B cell (primary cell): ENCODE data around the gene SMARCD2. TPM values are rescaled to one million over a fixed set of nuclear protein-coding genes. Genes with fewer than 3 reads are reported as not detected.

Experiments used
- ATAC-seq: fragments of 200-7000 bp; cut with Tn5 transposase; one replicate; pipeline ENCODE4 v1.10.0; 2021; ENCODE audit warnings: low read depth, mild to moderate bottlenecking, moderate number of reproducible peaks, moderate library complexity
- CTCF ChIA-PET: fragments of 350-600 bp; sonication (Branson Sonifier 250); formaldehyde crosslinking; loops from one replicate; lab custom pipeline; 2021; ENCODE audit warnings: antibody characterized with exemption, inconsistent platforms; lab: Charles Lee
- POLR2A ChIA-PET: fragments of 350-600 bp; sonication (Branson Sonifier 250); formaldehyde crosslinking; loops from one replicate; lab custom pipeline; 2021; ENCODE audit warnings: antibody characterized with exemption; lab: Charles Lee
- DNase-seq: peaks from one replicate; pipeline ENCODE4 v3.0.0; 2013
- H2AFZ ChIP-seq: 2 replicates; pipeline ENCODE4 v1.6.1; 2012; ENCODE audit warnings: mild to moderate bottlenecking, low read depth, low read length; ENCODE audit not compliant: insufficient read depth, poor library complexity, severe bottlenecking
- H3K27ac ChIP-seq, 2 donors: 1 replicate in 1 of 2; 2 replicates in 1 of 2; pipeline ENCODE4 v1.5.1; 2012 to 2013; ENCODE audit warnings: low read length in 2 of 2, mild to moderate bottlenecking in 2 of 2, moderate library complexity in 1 of 2
- H3K27me3 ChIP-seq, 4 experiments: fragments of 200-600 bp in 1 of 4; sonication (generic) in 1 of 4; replicated peaks in 1 of 4; 1 replicate in 2 of 4; 2 replicates in 2 of 4; pipeline versions ENCODE4 v1.6.1 to v1.7.0; 2013 to 2016; ENCODE audit warnings: low read length in 3 of 4, mild to moderate bottlenecking in 2 of 4, mixed read lengths in 1 of 4, moderate library complexity in 1 of 4; ENCODE audit not compliant: insufficient read depth in 4 of 4, control insufficient read depth in 3 of 4; ENCODE audit errors: control extremely low read depth in 1 of 4
- H3K36me3 ChIP-seq, 2 experiments: replicated peaks in 1 of 2; 1 replicate in 1 of 2; 2 replicates in 1 of 2; pipeline versions ENCODE4 v1.6.1 to v1.7.1; 2013; ENCODE audit warnings: low read length in 1 of 2; ENCODE audit not compliant: insufficient read depth in 2 of 2, control insufficient read depth in 1 of 2; ENCODE audit errors: control extremely low read depth in 1 of 2, extremely low read depth in 1 of 2
- H3K4me1 ChIP-seq, 2 donors: fragments of 200-600 bp in 1 of 2; sonication (generic) in 1 of 2; 1 replicate in 1 of 2; 2 replicates in 1 of 2; pipeline versions ENCODE4 v1.5.1 to v1.6.1; 2013 to 2017; ENCODE audit warnings: low read length in 2 of 2; ENCODE audit not compliant: control insufficient read depth in 2 of 2, insufficient read depth in 2 of 2
- H3K4me2 ChIP-seq: replicated peaks from 2 replicates; pipeline ENCODE3; 2012; ENCODE audit warnings: mild to moderate bottlenecking, low read depth, low read length; ENCODE audit not compliant: poor library complexity, severe bottlenecking
- H3K4me3 ChIP-seq, 5 experiments: fragments of 200-600 bp in 1 of 5; sonication (generic) in 1 of 5; 1 replicate in 3 of 5; 2 replicates in 2 of 5; pipeline versions ENCODE4 v1.5.1 to v1.7.0; 2011 to 2016; ENCODE audit warnings: low read length in 4 of 5, mild to moderate bottlenecking in 4 of 5, low read depth in 2 of 5, control low read depth in 1 of 5, moderate library complexity in 1 of 5; ENCODE audit not compliant: insufficient read depth in 1 of 5; ENCODE audit errors: control extremely low read depth in 1 of 5, extremely low read depth in 1 of 5
- H3K79me2 ChIP-seq: fragments of 200-600 bp; sonication (generic); one replicate; pipeline ENCODE4 v1.6.0; 2016; ENCODE audit warnings: low read length; ENCODE audit not compliant: control insufficient read depth, insufficient read depth
- H3K9ac ChIP-seq: fragments of 200-600 bp; sonication (generic); 2 replicates; pipeline ENCODE4 v1.6.1; 2017; ENCODE audit warnings: mild to moderate bottlenecking, low read length, moderate library complexity
- H3K9me3 ChIP-seq, 3 donors: one replicate each; pipeline versions ENCODE4 v1.6.1 to v1.7.1; 2013; ENCODE audit warnings: low read length in 2 of 3; ENCODE audit not compliant: control insufficient read depth in 2 of 3, insufficient read depth in 1 of 3; ENCODE audit errors: control extremely low read depth in 1 of 3
- H4K20me1 ChIP-seq: 2 replicates; pipeline ENCODE4 v1.6.0; 2012; ENCODE audit warnings: mild to moderate bottlenecking, low read length; ENCODE audit not compliant: insufficient read depth, control insufficient read depth, poor library complexity, severe bottlenecking
- H3K27ac Mint-ChIP-seq: one replicate; pipeline ENCODE4 v1.8.0; 2021; ENCODE audit warnings: mixed read lengths
- H3K27me3 Mint-ChIP-seq: one replicate; pipeline ENCODE4 v1.8.0; 2021; ENCODE audit warnings: mixed read lengths
- H3K4me1 Mint-ChIP-seq: one replicate; pipeline ENCODE4 v1.8.0; 2021; ENCODE audit warnings: mixed read lengths
- H3K4me3 Mint-ChIP-seq: one replicate; pipeline ENCODE4 v1.8.0; 2021; ENCODE audit warnings: mixed read lengths
- H3K9me3 Mint-ChIP-seq: one replicate; pipeline ENCODE4 v1.8.0; 2022; ENCODE audit warnings: mixed read lengths; ENCODE audit not compliant: insufficient read depth
- CTCF ChIP-seq: fragments of 200-600 bp; IDR thresholded peaks from one replicate; pipeline ENCODE4 v1.8.0; 2022; ENCODE audit warnings: antibody characterized with exemption, mild to moderate bottlenecking
- EZH2 ChIP-seq: IDR thresholded peaks from 2 replicates; pipeline ENCODE4 v1.6.1; 2012; ENCODE audit warnings: borderline replicate concordance, low read depth, mild to moderate bottlenecking, moderate library complexity, low read length; ENCODE audit not compliant: insufficient read depth, poor library complexity, severe bottlenecking
- WGBS: methylation state at CpG from one replicate; pipeline ENCODE4 v1.1.5; 2013; ENCODE audit warnings: missing lambda C conversion rate; ENCODE audit not compliant: insufficient coverage; 5-methylcytosine and 5-hydroxymethylcytosine counted together
- intact Hi-C: fragments of 100-400 bp; cut with micrococcal nuclease; formaldehyde crosslinking; loops from one replicate; pipeline ENCODE4 v1.10.0; 2022
- polyA plus RNA-seq: library from polyadenylated mRNA; depleted of rRNA; stranded (reverse); fragments of >200 nt; gene quantifications from 2 replicates; pipeline ENCODE4 v1.2.3, GENCODE V29; 2012
- total RNA-seq, 2 donors: library from RNA; stranded (reverse); fragments of 120-200 nt in 1 of 2; gene quantifications; 1 replicate in 1 of 2; 2 replicates in 1 of 2; pipeline versions ENCODE4 v1.2.3 to v1.2.4, GENCODE V29; 2013 to 2022

SMARCD2 gene
- total and polyA plus RNA-seq, 2 donors (not counting 1 experiment from before 2014, with no cell fraction given), result 60.6 to 124 TPM

- intact Hi-C loops, result loop anchor here (2.0 kb wide), 1 partner anchor 291 kb away; the partner anchor contains the start of gene DCAF7
- ATAC-seq, result no peak
- Histone ChIP-seq H3K9me3 (no peaks in the 10 kb centered on the region), H3K4me1 (peaks cover 35 to 51% of the 10 kb centered on the region in 2 donors), H3K27ac (peak overlapping the region in 1 of 2 donors; percentile 90), H3K4me3 (peak overlapping the region; percentile 19 to 92 (median 89)), H3K27me3 (no peaks in the 10 kb centered on the region), H2AFZ (peak overlapping the region; percentile 82), H4K20me1 (peaks cover 56% of the 10 kb centered on the region), H3K36me3 (peaks cover 0 to 13% of the 10 kb centered on the region in 2 experiments), H3K9ac (peak overlapping the region; percentile 93), H3K79me2 (peaks cover 60% of the 10 kb centered on the region), H3K4me2 (peak overlapping the region; percentile 100)
- Mint-ChIP-seq H3K9me3 (no peaks in the 10 kb centered on the region), H3K4me3 (peak overlapping the region; percentile 94), H3K27ac (peak overlapping the region; percentile 94), H3K27me3 (no peaks in the 10 kb centered on the region), H3K4me1 (peaks cover 45% of the 10 kb centered on the region)
- ChIA-PET POLR2A (interaction anchor here (0.8 to 1.2 kb wide), 5 partner anchors 10 to 147 kb away, joined by 3 to 7 read pairs (median 3); partner anchors contain the start of gene DDX42), CTCF (interaction anchor here (0.6 to 3.0 kb wide), 4 partner anchors 10 to 102 kb away, joined by 3 to 13 read pairs (median 3); no protein-coding TSS in a partner anchor)
- WGBS, result 3% methylated on average over 26 of the region's 26 CpGs
- peak; percentile 37 for DNase-seq
- TF ChIP-seq EZH2 (no peak), CTCF (no peak)
Observed at GRCh38 chr17:63841350-63842172, 924 bp downstream of the SMARCD2 start.
